GM19455 (cell line): Measurements from ENCODE around the gene BSND.

Experiments used
- ATAC-seq: cut with Tn5 transposase; IDR thresholded peaks from one replicate; pipeline ENCODE4 v1.9.1; 2021; ENCODE audit not compliant: unreplicated experiment

The BSND gene

DNA sequence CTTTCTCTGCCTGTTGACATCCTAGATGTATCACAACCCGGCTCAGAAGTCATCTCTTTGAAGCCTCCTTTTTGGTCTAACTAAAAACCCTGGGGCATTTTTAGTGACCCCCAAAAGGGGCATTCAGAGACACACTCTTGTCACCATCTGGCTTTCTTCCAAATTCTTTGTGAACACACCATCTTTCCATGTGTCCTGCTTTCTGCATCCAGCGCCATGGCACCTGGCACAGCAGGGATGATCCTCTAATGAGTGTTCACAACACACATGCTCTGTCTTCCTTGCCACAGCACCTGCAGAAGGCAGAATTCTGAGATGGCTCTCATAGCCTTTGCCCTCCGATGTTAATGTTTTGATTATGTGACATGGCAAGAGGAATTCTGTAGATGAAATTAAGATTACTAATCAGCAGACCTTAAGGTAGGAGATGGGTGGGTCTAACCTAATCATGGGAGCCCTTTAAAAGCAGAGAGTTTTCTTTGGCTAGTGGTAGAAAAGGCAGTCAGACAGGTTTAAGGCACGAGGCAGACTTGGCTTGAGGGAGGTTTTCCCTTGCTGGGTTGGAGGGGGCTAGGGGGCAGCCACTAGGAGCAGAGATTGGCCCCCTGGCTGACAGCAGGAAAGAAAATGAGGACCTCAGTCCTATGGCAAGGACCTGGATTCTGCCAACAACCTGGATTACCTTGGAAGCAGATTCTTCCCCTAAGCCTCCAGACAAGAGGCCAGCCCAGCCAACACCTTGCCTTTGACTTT, 23.2 kb upstream of the BSND start:
- no peak for ATAC-seq

- no peak for ATAC-seq
These were observed 22.0 kb upstream of the BSND start for GRCh38 chr1:54976747-54977146.

GRCh38 chr1:54977533-54978297, 21.0 kb upstream of the BSND start:
- no peak for ATAC-seq

GRCh38 chr1:54978528-54979326, 20.0 kb upstream of the BSND start:
- no peak for ATAC-seq

DNA sequence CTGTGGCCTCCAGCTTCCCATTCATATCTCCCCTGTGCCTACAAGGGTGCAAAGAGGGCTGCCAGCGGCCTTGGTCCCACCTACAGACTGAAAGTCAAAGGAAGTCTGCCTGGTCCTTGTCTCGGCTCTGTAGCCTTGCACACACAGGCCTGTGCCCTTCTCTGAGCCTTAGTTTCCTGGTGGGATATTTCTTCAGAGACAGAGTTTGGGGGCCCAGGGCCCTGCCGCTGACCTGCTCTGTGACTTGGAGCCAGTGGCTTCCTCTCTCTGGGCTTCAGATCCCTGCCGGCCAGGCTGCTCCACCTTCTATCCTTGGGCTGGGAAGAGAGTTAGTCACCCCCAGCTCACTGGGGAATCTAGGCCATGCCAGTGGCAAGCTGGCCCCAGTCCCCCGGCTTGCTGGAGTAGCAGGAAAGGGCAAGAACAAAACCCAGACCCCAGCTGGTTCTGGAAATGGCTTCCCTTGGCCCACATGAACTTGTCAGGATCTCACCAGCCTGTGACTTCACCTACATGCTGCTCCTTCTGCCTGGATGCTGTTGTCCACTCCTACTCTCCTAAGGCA, 19.3 kb upstream of the BSND start:
- no peak for ATAC-seq

- ATAC-seq = no peak
These were observed 18.6 kb upstream of the BSND start for GRCh38 chr1:54980046-54980527.

DNA sequence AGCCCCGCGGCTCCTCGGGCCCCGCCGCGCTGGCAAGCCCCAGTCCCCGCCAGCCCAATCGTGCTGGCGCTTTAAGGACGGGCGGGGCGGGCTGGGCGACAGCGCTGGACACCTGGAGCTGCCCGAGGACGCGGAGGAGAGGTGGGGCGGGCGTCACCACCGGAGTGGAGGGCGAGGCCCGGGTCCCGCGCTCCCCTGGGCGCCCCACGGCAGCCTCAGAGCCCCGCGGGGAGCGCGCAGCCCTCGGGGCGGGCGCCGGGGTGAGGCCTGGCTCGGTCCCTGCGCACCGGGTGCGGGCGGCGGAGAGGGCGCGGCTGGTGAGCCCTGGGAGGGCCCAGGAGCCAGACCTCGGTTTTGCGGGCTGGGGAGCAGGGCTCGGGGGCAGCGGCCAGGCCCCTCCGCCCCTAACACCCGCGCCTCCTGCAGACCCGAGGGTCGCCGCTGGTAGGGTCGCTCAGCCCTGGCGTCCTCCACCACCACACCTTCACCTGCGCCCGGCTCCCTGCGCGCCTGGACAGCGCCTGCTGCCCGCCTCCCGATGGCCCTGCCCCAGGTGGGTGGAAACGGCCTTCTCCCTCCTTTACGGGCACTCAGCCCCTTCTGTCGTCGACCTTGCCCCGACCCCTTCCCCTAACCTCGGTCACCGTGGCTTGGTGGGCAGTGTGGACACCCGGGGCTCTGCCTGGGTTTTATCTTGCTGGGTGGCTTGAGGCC, 18.0 kb upstream of the BSND start, which contains the start of gene TMEM61:
TSS of gene TMEM61 (plus strand) at position 101 of the 714 bp plus-strand sequence. CDS start at position 539, 438 bp downstream.
- ATAC-seq = no peak

DNA sequence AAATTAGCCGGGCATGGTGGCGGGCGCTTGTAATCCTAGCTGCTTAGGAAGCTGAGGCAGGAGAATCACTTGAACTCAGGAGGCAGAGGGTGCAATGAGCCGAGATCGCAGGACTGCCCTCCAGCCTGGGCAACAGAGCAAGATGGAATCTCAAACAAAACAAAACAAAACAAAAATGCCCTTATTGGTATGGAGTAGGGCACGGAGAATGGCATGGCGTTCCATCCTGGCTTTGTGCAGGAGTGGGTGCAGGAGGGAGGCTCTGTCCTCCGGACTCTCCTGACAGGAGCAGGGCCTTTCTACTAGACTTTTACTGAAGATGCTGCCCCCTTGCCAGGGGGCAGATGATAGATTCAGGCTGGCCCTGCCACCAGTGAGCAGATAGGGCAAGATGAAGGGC, 17.3 kb upstream of the BSND start:
- ATAC-seq = no peak

DNA sequence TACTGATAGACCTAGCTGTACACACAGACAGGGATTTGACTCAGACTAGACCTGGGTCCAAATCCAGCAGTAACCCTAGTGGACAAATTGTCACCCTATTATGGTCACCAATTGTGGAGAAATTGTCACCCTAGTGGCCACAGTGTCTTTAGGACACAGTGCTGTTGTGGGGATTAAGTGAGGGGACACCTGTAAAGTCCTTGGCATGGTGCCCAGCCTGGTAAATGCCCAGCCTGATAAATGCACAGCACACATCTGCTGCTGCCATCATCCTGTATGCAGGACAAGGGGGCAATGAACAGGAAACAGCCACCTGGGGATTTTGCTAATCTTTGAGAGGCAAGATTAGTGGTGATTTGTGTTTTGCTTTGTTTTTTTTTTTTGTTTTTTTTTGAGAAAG, 16.0 kb upstream of the BSND start:
- no peak for ATAC-seq

GRCh38 chr1:54984131-54984842, 14.4 kb upstream of the BSND start:
- ATAC-seq = no peak

DNA sequence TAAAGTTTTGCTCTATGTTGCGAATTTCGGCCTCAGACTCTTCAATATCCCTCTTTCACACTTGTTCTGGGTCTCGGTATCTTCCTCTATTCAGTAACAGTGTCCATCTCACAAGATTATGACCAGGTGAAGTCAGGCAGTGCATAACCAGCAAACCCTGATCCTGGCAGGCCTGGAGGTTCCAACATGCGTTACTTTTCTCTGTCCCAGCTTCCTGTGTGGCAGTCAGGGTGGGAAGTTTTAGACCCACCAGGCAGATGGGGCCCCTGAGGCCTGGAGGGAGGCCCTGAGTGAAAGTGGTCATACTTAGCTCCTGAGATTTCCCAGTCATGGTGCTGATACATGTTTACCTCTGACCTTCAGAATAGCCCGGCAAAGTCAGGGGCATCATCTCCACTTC, 13.2 kb upstream of the BSND start:
- no peak for ATAC-seq

GRCh38 chr1:54986025-54986424, 12.7 kb upstream of the BSND start:
- no peak for ATAC-seq

GRCh38 chr1:54986533-54986932, 12.2 kb upstream of the BSND start:
- ATAC-seq = no peak

GRCh38 chr1:54987427-54987826, 11.3 kb upstream of the BSND start:
- ATAC-seq = no peak

DNA sequence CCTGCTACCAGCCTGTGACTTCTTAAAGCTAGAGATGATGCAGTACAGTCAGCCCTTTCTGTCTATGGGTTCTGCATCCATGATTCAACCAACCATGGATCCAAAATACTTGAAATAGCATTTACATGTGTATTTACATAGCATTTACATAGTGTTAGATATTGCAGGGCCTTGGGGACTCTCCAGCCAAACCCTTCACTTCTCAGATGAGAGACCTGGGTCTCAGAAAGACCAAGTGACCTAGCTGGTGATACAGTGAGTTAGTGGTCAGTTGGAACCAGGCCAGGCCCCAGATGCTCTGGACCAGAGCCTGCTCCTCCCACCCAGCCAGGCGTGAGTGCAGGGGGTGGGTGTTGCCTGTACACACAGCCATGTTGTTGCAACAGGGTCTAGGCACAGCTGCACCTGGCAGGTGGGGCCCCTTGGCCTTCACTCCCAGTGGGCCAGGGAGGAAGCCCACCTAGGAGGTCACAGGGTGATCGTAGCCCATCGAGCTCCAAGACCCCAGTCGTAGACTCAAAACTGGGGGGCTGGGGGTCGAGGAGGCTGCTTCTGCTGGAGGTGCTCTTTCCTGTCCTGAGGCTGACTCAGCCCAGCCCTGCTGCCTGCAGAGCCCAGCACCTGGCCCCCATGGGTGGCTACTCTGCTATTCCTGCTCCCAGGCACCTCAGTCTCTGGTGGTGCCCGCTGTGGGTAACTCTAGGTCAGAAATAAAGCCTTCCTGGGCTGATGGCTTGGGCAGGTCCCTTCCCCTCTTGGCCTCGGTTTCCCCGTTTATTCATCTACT, 10.6 kb upstream of the BSND start:
- ATAC-seq = no peak

DNA sequence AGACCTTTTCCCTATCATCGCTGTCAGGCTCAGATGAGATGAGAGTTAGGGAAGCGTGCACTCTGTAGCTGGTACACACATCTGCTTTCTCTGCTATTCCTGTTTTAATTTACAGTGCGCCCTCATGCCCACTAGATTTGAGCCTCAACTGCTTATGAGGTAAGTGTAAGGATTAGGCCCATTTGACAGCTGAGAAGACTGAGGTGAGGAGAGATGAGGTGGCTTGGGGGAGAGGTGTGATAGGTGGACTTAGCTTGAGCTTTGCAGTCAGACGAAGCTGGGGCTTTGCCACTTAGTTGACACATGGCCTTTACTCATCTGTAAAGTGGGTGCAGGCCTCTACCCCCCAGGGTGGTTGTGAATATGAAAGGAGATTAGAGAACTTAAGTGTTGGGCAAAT, 9.8 kb upstream of the BSND start:
- ATAC-seq = no peak

GRCh38 chr1:54989473-54989872, 9.3 kb upstream of the BSND start:
- ATAC-seq = no peak

GRCh38 chr1:54989968-54990810, 8.5 kb upstream of the BSND start:
- no peak for ATAC-seq
